ENCODE data around the gene PCDHGB5.
"Not testable (repeated sequence)": the region's sequence is repeated elsewhere in the genome, so short reads cannot be mapped to it uniquely, and the experiment has no call there.

PCDHGB5 gene

DNA sequence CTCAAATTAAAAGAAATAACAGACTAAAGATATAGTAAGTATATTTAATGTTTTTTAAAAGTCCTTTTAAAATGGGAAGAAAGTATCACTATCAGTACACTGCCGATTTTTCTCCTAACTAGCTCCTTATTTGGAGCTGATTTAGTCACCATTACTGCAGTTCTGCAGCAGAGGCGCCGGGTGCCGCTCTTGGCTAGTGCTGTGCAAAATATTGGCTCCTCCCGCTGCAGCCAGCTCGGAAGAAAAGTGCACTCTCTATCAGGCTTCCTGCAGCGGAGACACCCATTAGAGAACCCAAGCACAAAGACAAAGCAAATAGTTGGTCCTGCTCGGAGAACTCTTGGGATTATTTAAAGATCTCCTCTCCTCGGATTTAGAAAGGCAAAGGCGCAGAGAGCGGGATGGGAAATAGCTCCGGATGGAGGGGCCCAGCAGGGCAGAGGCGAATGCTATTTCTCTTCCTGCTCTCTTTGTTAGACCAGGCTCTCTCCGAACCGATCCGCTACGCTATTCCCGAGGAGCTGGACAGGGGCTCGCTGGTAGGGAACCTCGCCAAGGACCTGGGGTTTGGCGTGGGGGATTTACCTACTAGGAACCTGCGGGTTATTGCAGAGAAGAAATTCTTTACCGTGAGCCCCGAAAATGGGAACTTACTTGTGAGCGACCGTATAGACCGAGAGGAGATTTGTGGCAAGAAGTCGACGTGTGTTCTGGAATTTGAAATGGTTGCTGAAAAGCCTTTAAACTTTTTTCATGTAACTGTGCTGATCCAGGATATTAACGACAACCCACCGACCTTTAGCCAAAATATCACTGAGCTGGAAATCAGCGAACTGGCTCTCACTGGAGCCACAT lies 27.5 kb upstream of the PCDHGB5 start, which contains the start of gene PCDHGB3:
Gene PCDHGB3 (plus strand): TSS at position 249 of the 855 bp plus-strand sequence. CDS start 153 bp downstream, at position 402.
- H3K27ac ChIP-seq, result no peak within 1 kb of the TSS
- TF ChIP-seq ZFX (IDR thresholded peaks at IDR 0.05), result no peak
- TF ChIP-seq, protein P1, sequence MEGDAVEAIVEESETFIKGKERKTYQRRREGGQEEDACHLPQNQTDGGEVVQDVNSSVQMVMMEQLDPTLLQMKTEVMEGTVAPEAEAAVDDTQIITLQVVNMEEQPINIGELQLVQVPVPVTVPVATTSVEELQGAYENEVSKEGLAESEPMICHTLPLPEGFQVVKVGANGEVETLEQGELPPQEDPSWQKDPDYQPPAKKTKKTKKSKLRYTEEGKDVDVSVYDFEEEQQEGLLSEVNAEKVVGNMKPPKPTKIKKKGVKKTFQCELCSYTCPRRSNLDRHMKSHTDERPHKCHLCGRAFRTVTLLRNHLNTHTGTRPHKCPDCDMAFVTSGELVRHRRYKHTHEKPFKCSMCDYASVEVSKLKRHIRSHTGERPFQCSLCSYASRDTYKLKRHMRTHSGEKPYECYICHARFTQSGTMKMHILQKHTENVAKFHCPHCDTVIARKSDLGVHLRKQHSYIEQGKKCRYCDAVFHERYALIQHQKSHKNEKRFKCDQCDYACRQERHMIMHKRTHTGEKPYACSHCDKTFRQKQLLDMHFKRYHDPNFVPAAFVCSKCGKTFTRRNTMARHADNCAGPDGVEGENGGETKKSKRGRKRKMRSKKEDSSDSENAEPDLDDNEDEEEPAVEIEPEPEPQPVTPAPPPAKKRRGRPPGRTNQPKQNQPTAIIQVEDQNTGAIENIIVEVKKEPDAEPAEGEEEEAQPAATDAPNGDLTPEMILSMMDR (conservative IDR thresholded peaks at IDR 0.05), result peak; percentile 58

DNA sequence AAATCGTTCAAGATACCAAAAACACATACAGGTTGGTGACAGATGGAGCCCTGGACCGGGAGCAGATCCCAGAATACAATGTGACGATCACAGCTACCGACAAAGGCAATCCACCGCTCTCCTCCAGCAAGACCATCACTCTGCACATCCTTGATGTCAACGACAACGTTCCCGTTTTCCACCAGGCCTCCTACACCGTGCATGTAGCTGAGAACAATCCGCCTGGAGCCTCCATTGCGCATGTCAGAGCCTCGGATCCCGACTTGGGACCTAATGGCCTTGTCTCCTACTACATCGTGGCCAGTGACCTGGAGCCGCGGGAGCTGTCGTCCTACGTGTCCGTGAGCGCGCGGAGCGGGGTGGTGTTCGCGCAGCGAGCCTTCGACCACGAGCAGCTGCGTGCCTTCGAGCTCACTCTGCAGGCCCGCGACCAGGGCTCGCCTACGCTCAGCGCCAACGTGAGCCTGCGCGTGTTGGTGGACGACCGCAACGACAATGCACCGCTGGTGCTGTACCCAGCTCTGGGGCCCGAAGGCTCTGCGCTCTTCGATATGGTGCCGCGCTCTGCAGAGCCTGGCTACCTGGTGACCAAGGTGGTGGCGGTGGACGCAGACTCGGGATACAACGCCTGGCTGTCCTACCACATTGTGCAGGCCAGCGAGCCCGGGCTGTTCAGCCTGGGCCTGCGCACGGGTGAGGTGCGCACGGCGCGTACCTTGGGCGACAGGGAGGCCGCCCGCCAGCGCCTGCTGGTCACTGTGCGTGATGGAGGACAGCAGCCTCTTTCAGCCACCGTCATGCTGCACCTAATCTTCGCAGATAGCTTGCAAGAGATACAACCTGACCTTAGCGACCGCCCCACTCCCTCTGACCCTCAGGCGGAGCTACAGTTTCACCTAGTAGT lies 25.9 kb upstream of the PCDHGB5 start:
- TF ChIP-seq, protein P1 (conservative IDR thresholded peaks at IDR 0.05), result no peak
- no peak for TF ChIP-seq ZFX (IDR thresholded peaks at IDR 0.05)
- no peak overlapping the region for H3K27ac ChIP-seq

DNA sequence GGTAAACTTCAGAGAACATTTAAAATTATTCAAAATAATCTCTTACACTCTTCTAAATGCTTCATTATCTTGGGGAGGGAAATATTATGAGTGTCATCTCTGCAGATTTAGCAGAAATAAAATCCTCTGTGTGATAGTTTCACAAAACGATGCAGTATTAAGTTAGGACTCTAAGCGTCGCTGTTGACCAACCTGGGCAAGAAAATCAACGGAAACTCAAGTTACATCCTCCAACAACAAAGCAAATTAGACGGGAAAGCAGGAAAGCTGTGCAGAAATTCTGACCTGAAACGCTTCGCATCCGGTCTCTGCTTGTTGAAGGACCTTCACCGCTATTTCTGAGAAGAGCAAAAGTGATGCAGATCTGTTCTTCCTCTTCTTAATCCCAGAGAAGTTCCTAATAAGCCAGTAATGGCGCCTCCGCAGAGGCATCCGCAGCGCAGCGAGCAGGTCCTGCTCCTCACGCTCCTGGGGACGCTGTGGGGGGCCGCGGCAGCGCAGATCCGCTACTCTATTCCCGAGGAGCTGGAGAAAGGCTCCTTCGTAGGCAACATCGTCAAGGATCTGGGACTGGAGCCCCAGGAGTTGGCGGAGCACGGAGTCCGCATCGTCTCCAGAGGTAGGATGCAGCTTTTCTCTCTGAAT lies 24.0 kb upstream of the PCDHGB5 start, which contains the start of gene PCDHGA6:
Gene PCDHGA6 (plus strand): TSS at position 219 of the 645 bp plus-strand sequence. CDS start 193 bp downstream, at position 412.
- no peak for TF ChIP-seq ZFX (IDR thresholded peaks at IDR 0.05)
- TF ChIP-seq, protein P1 (conservative IDR thresholded peaks at IDR 0.05), result peak; percentile 75

DNA sequence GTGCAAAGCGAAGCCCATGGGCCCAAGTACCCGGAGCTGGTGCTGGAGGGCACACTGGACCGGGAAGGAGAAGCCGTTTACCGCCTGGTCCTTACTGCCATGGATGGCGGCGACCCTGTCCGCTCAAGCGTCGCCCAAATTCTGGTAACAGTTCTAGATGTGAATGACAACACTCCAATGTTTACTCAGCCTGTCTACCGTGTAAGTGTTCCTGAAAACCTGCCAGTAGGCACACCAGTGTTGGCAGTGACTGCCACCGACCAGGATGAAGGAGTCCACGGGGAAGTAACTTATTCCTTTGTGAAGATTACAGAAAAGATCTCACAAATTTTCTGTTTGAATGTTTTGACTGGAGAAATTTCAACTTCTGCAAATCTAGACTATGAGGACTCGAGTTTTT lies 23.1 kb upstream of the PCDHGB5 start:
- TF ChIP-seq ZFX (IDR thresholded peaks at IDR 0.05), result no peak
- TF ChIP-seq, protein P1 (conservative IDR thresholded peaks at IDR 0.05), result no peak
- H3K27ac ChIP-seq, result no peak overlapping the region

More for the DNA sequence above, 24.0 kb upstream of the PCDHGB5 start, which contains the start of gene PCDHGA6:
- H3K27ac ChIP-seq, result no peak within 1 kb of the TSS

DNA sequence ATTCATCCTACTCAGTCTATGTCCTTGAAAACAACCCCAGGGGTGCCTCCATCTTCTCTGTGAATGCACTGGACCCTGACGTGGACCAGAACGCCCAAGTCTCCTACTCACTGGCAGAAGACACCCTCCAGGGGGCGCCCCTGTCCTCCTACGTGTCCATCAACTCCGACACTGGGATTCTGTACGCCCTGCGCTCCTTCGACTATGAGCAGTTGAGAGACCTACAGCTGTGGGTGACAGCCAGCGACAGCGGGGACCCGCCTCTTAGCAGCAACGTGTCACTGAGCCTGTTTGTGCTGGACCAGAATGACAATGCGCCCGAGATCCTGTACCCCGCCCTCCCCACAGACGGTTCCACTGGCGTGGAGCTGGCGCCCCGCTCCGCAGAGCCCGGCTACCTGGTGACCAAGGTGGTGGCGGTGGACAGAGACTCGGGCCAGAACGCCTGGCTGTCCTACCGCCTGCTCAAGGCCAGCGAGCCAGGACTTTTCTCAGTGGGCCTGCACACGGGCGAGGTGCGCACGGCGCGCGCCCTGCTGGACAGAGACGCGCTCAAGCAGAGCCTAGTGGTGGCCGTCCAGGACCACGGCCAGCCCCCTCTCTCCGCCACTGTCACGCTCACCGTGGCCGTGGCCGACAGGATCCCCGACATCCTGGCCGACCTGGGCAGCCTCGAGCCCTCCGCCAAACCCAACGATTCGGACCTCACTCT lies 22.1 kb upstream of the PCDHGB5 start:
- TF ChIP-seq, protein P1 (conservative IDR thresholded peaks at IDR 0.05), result peak; percentile 41
- not testable (repeated sequence) for H3K27ac ChIP-seq

DNA sequence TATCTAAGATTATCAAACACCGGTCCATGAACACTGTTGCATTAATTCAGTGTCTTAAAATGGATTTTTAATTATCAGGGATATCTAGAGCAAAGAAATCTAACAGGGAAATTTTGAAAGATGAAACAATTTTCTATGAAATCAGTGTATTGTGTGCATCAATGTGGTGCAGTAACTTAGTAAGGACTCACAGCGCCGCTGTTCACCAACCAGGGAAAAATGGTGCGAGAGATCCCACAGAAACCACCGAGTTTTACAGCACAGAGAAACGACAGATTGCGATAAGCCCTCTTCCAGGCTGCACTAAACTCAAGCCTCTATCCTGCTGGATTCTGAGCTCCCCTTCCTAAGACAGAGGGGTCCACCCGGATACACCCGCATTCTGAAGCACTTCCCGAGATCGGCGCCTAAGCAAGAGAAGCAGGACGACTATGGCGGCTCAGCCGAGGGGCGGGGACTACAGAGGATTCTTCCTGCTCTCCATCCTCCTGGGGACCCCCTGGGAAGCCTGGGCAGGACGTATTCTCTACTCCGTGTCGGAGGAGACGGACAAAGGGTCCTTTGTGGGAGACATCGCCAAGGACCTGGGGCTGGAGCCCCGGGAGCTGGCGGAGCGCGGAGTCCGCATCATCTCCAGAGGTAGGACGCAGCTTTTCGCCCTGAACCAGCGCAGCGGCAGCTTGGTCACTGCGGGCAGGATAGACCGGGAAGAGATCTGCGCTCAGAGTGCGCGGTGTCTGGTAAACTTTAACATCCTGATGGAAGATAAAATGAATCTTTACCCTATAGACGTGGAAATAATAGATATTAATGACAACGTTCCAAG lies 15.1 kb upstream of the PCDHGB5 start, which contains the start of gene PCDHGA7:
Gene PCDHGA7 (plus strand): TSS at position 274 of the 826 bp plus-strand sequence. CDS start 158 bp downstream, at position 432.
- TF ChIP-seq ZFX (IDR thresholded peaks at IDR 0.05), result no peak
- TF ChIP-seq, protein P1 (conservative IDR thresholded peaks at IDR 0.05), result peak; percentile 74
- no peak within 1 kb of the TSS for H3K27ac ChIP-seq
